ENCODE results near the gene STX5.

GRCh38 chr11:62801071-62801470, 30.8 kb downstream of the STX5 start:
- TF ChIP-seq, protein P1, sequence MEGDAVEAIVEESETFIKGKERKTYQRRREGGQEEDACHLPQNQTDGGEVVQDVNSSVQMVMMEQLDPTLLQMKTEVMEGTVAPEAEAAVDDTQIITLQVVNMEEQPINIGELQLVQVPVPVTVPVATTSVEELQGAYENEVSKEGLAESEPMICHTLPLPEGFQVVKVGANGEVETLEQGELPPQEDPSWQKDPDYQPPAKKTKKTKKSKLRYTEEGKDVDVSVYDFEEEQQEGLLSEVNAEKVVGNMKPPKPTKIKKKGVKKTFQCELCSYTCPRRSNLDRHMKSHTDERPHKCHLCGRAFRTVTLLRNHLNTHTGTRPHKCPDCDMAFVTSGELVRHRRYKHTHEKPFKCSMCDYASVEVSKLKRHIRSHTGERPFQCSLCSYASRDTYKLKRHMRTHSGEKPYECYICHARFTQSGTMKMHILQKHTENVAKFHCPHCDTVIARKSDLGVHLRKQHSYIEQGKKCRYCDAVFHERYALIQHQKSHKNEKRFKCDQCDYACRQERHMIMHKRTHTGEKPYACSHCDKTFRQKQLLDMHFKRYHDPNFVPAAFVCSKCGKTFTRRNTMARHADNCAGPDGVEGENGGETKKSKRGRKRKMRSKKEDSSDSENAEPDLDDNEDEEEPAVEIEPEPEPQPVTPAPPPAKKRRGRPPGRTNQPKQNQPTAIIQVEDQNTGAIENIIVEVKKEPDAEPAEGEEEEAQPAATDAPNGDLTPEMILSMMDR (IDR thresholded peaks at IDR 0.05) = no peak
- no peak for TF ChIP-seq POLR2A (IDR thresholded peaks at IDR 0.05)

Data from body of pancreas (tissue), 4 donors.